Measurements from ENCODE around the gene SORL1. TPM values are rescaled to one million over a fixed set of nuclear protein-coding genes. Genes with fewer than 3 reads are reported as not detected.

The SORL1 gene
- total RNA-seq, 1 donor from 2014 or later, result 46.0 TPM

- H3K4me3 Mint-ChIP-seq, result no peak overlapping the region
- no peak for DNase-seq (ENCODE audit: low spot score)
- Histone ChIP-seq H3K27ac (no peak overlapping the region), H3K4me1 (peaks cover 37% of the 10 kb centered on the region), H4K20me1 (ENCODE audit: low read depth) (no peaks in the 10 kb centered on the region), H3K9me3 (ENCODE audit: low read depth) (no peaks in the 10 kb centered on the region), H3K4me3 (no peak overlapping the region), H2AFZ (replicated peaks) (no peak overlapping the region), H3K79me2 (ENCODE audit: low read depth) (no peaks in the 10 kb centered on the region), H3K9ac (no peak overlapping the region), H3F3A (ENCODE audit: low read depth) (peaks cover 37% of the 10 kb centered on the region), H3K4me2 (no peak overlapping the region), H3K27me3 (no peaks in the 10 kb centered on the region), H3K36me3 (no peaks in the 10 kb centered on the region)
- no peak for TF ChIP-seq EZH2phosphoT487 (IDR thresholded peaks at IDR 0.05)
- no peak for TF ChIP-seq EZH2 (IDR thresholded peaks at IDR 0.05)
- TF ChIP-seq CTCF (IDR thresholded peaks at IDR 0.05), result no peak
- peaks cover 9% of the 10 kb centered on the region for H3K27me3 Mint-ChIP-seq (ENCODE audit: insufficient read depth, low read depth)
- no peak overlapping the region for H3K27ac Mint-ChIP-seq
- peaks cover 19% of the 10 kb centered on the region for H3K4me1 Mint-ChIP-seq
- no peaks in the 10 kb centered on the region for H3K9me3 Mint-ChIP-seq
- no peaks in the 10 kb centered on the region for H3K36me3 Mint-ChIP-seq
Observed at GRCh38 chr11:121439337-121439736, 12.8 kb upstream of the SORL1 start.

GRCh38 chr11:121439759-121440158 is 12.4 kb upstream of the SORL1 start:
- Mint-ChIP-seq H3K4me3 (no peak overlapping the region), H3K36me3 (no peaks in the 10 kb centered on the region), H3K9me3 (no peaks in the 10 kb centered on the region), H3K4me1 (peaks cover 19% of the 10 kb centered on the region), H3K27ac (no peak overlapping the region), H3K27me3 (ENCODE audit: insufficient read depth, low read depth) (peaks cover 9% of the 10 kb centered on the region)
- no peaks in the 10 kb centered on the region for H3K9me3 ChIP-seq (ENCODE audit: low read depth)
- no peak overlapping the region for H3K4me2 ChIP-seq
- no peaks in the 10 kb centered on the region for H4K20me1 ChIP-seq (ENCODE audit: low read depth)
- H3K27me3 ChIP-seq, result no peaks in the 10 kb centered on the region
- H3K4me3 ChIP-seq, result no peak overlapping the region
- no peak for TF ChIP-seq CTCF (IDR thresholded peaks at IDR 0.05)
- TF ChIP-seq EZH2 (IDR thresholded peaks at IDR 0.05), result no peak
- TF ChIP-seq EZH2phosphoT487 (IDR thresholded peaks at IDR 0.05), result no peak
- peaks cover 37% of the 10 kb centered on the region for H3K4me1 ChIP-seq
- H3K79me2 ChIP-seq (ENCODE audit: low read depth), result no peaks in the 10 kb centered on the region
- H2AFZ ChIP-seq (replicated peaks), result no peak overlapping the region
- H3K9ac ChIP-seq, result no peak overlapping the region
- no peaks in the 10 kb centered on the region for H3K36me3 ChIP-seq
- H3F3A ChIP-seq (ENCODE audit: low read depth), result peaks cover 38% of the 10 kb centered on the region
- no peak for DNase-seq (ENCODE audit: low spot score)
- H3K27ac ChIP-seq, result no peak overlapping the region

- Histone ChIP-seq H3K9ac (no peak overlapping the region), H3K79me2 (ENCODE audit: low read depth) (no peaks in the 10 kb centered on the region), H4K20me1 (ENCODE audit: low read depth) (no peaks in the 10 kb centered on the region), H3K9me3 (ENCODE audit: low read depth) (no peaks in the 10 kb centered on the region), H3K27ac (peak overlapping the region; percentile 55), H3K4me1 (peaks cover 32% of the 10 kb centered on the region), H3K27me3 (no peaks in the 10 kb centered on the region), H2AFZ (replicated peaks) (no peak overlapping the region), H3K36me3 (no peaks in the 10 kb centered on the region), H3K4me2 (peak overlapping the region; percentile 54), H3K4me3 (no peak overlapping the region), H3F3A (ENCODE audit: low read depth) (peaks cover 38% of the 10 kb centered on the region)
- no peak for TF ChIP-seq CTCF (IDR thresholded peaks at IDR 0.05)
- TF ChIP-seq EZH2phosphoT487 (IDR thresholded peaks at IDR 0.05), result no peak
- peaks cover 15% of the 10 kb centered on the region for H3K27me3 Mint-ChIP-seq (ENCODE audit: insufficient read depth, low read depth)
- no peaks in the 10 kb centered on the region for H3K36me3 Mint-ChIP-seq
- no peak overlapping the region for H3K27ac Mint-ChIP-seq
- DNase-seq (ENCODE audit: low spot score), result peak; percentile 61
- no peaks in the 10 kb centered on the region for H3K9me3 Mint-ChIP-seq
- H3K4me1 Mint-ChIP-seq, result peaks cover 21% of the 10 kb centered on the region
- H3K4me3 Mint-ChIP-seq, result no peak overlapping the region
Observed at GRCh38 chr11:121441521-121441920, 10.6 kb upstream of the SORL1 start.
